ENCODE data around the gene SPECC1. TPM values are rescaled to one million over a fixed set of nuclear protein-coding genes. Genes with fewer than 3 reads are reported as not detected.
"Not testable (repeated sequence)": the region's sequence is repeated elsewhere in the genome, so short reads cannot be mapped to it uniquely, and the experiment has no call there.

SPECC1 gene
- total RNA-seq, 1 experiment from 2014 or later = 128 TPM

- no TSS peak for BruUV-seq (replicated peaks)
- Histone ChIP-seq H3K4me3 (no peak overlapping the region), H3K79me2 (ENCODE audit: low read depth) (no peaks in the 10 kb centered on the region), H3F3A (ENCODE audit: insufficient read depth, low read depth) (no peaks in the 10 kb centered on the region), H3K9me3 (ENCODE audit: insufficient read depth, low read depth) (no peaks in the 10 kb centered on the region), H2AFZ (no peak overlapping the region), H4K20me1 (ENCODE audit: insufficient read depth) (peaks cover 4% of the 10 kb centered on the region; the same call in 1 of the 2 replicates), H3K4me1 (replicated peaks; ENCODE audit: insufficient read depth) (no peaks in the 10 kb centered on the region), H3K36me3 (ENCODE audit: low read depth) (no peaks in the 10 kb centered on the region), H3K27me3 (ENCODE audit: insufficient read depth, low read depth) (no peaks in the 10 kb centered on the region), H3K4me2 (no peak overlapping the region), H3K9me2 (ENCODE audit: insufficient read depth) (no peaks in the 10 kb centered on the region), H3K27ac (no peak overlapping the region)
- ChIA-PET POLR2A (ENCODE audit: unreplicated experiment) (interaction anchor here (0.6 kb wide), 1 partner anchor 244 kb away, joined by 4 read pairs; no protein-coding TSS in a partner anchor), CTCF (no interaction called here)
- no peak for TF ChIP-seq EZH2 (IDR thresholded peaks at IDR 0.05; ENCODE audit: low read depth)
- TF ChIP-seq, protein P1, sequence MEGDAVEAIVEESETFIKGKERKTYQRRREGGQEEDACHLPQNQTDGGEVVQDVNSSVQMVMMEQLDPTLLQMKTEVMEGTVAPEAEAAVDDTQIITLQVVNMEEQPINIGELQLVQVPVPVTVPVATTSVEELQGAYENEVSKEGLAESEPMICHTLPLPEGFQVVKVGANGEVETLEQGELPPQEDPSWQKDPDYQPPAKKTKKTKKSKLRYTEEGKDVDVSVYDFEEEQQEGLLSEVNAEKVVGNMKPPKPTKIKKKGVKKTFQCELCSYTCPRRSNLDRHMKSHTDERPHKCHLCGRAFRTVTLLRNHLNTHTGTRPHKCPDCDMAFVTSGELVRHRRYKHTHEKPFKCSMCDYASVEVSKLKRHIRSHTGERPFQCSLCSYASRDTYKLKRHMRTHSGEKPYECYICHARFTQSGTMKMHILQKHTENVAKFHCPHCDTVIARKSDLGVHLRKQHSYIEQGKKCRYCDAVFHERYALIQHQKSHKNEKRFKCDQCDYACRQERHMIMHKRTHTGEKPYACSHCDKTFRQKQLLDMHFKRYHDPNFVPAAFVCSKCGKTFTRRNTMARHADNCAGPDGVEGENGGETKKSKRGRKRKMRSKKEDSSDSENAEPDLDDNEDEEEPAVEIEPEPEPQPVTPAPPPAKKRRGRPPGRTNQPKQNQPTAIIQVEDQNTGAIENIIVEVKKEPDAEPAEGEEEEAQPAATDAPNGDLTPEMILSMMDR (conservative IDR thresholded peaks at IDR 0.05) = no peak
- intact Hi-C loops (cut with micrococcal nuclease; ENCODE audit: unreplicated experiment) = no loop called here
- DNase-seq = no peak
These were observed 94.6 kb downstream of the SPECC1 start for GRCh38 chr17:20103454-20104446.

DNA sequence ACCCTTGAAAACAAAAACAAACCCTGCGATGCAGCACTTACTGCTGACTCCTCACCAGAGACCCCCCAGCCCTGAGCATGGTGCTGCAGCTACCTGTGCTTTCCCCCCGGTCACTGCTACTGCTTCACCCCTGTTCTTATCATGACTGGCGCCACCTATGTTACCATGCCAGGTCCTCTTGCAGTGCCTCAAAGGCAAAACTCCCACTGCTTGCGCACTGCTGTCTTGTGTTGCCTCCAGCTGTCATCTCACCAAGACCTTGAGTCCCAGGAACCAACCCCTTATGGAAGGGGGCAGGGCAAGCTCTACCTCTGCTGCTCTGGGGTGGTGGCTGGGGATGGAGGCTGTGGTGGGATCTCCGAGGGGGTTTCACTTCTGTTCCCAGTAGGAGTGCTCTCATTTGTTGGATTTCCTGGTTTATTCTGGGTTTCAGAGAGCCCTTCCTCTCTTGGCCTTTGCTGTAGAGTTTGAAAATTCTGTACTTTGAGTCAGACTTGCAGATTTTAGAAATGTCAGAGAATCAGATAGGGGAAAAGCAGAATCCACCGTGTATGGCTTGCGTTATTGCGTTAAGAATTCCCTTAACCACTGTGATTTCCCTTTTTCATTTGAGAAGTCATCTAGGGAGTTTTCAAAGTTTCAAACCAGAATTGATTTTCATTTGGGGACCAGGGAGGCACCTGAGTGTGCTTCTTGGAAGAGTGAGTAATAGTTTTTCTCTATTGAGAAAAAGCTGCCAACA, 96.6 kb downstream of the SPECC1 start:
- intact Hi-C loops (cut with micrococcal nuclease; ENCODE audit: unreplicated experiment) = no loop called here
- POLR2A ChIA-PET (ENCODE audit: unreplicated experiment) = no interaction called here
- H2AFZ ChIP-seq = no peak overlapping the region
- no peaks in the 10 kb centered on the region for H3K36me3 ChIP-seq (ENCODE audit: low read depth)
- CTCF ChIA-PET = interaction anchor here (0.7 kb wide), 1 partner anchor 654 kb away, joined by 3 read pairs; no protein-coding TSS in a partner anchor
- BruUV-seq (replicated peaks) = no TSS peak
- no peaks in the 10 kb centered on the region for H3K4me1 ChIP-seq (replicated peaks; ENCODE audit: insufficient read depth)
- H3K79me2 ChIP-seq (ENCODE audit: low read depth) = no peaks in the 10 kb centered on the region
- H4K20me1 ChIP-seq (ENCODE audit: insufficient read depth) = peaks cover 4% of the 10 kb centered on the region; the same call in 1 of the 2 replicates
- H3K27me3 ChIP-seq (ENCODE audit: insufficient read depth, low read depth) = no peaks in the 10 kb centered on the region
- H3K4me2 ChIP-seq = no peak overlapping the region
- no peak overlapping the region for H3K27ac ChIP-seq
- H3K9me2 ChIP-seq (ENCODE audit: insufficient read depth) = no peaks in the 10 kb centered on the region
- no peak overlapping the region for H3K4me3 ChIP-seq
- no peak for DNase-seq
- H3F3A ChIP-seq (ENCODE audit: insufficient read depth, low read depth) = no peaks in the 10 kb centered on the region
- H3K9me3 ChIP-seq (ENCODE audit: insufficient read depth, low read depth) = no peaks in the 10 kb centered on the region
- TF ChIP-seq EZH2 (IDR thresholded peaks at IDR 0.05; ENCODE audit: low read depth) = no peak
- TF ChIP-seq, protein P1 (conservative IDR thresholded peaks at IDR 0.05) = no peak

DNA sequence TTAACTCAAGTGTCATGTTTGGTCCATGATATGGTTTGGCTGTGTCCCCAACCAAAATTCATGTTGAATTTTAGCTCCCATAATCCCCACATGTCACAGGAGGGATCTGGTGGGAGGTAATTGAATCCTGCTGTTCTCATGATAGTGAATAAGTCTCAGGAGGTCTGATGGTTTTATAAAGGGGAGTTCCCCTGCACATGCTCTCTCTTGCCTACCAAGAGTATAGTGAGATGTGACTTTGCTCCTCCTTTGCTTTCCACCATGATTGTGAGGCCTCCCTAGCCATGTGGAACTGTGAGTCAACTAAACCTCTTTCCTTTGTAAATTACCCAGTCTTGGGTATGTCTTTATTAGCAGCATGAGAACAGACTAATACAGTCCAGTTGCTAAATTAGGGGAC, 97.3 kb downstream of the SPECC1 start:
- H3K27me3 ChIP-seq (ENCODE audit: insufficient read depth, low read depth); H3K4me3 ChIP-seq; H2AFZ ChIP-seq; H3K36me3 ChIP-seq (ENCODE audit: low read depth); H3K27ac ChIP-seq; H3F3A ChIP-seq (ENCODE audit: insufficient read depth, low read depth); H4K20me1 ChIP-seq (ENCODE audit: insufficient read depth); intact Hi-C loops (cut with micrococcal nuclease; ENCODE audit: unreplicated experiment); H3K4me1 ChIP-seq (replicated peaks; ENCODE audit: insufficient read depth); POLR2A ChIA-PET (ENCODE audit: unreplicated experiment); H3K9me2 ChIP-seq (ENCODE audit: insufficient read depth); H3K9me3 ChIP-seq (ENCODE audit: insufficient read depth, low read depth); CTCF ChIA-PET; DNase-seq; H3K4me2 ChIP-seq; H3K79me2 ChIP-seq (ENCODE audit: low read depth); BruUV-seq (replicated peaks): not testable (repeated sequence)

Data from PC-9 (cell line).